GM21447 (cell line): ENCODE results near the gene CDADC1.

Experiments used
- ATAC-seq: cut with Tn5 transposase; IDR thresholded peaks from one replicate; pipeline ENCODE4 v1.9.1; 2021; ENCODE audit not compliant: unreplicated experiment

The CDADC1 gene

DNA sequence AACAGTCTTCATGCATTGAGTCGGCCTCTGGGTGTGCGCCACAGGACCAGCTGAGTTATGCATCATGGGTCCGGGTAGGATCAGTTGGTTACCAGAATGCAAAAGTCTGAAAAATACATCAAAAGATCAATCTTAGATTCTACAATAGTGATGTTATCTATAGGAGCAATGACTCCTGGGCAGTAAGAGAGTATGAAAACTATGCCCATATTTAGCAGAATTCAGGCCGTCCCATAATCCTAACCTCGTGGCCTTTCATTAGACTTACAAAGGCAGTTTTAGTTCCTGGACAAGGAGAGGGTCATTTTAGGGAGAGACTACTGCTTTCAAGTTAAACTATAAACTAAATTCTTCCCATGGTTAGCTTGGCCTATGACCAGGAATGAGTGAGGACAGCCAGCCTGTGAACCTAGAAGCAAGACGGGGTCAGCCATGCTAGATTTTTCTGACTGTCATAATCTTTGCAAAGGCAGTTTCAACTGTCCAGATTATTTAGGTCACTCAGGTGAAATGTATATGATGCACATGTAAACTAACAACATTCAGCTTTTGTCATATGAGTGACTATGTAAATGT lies 11.8 kb upstream of the CDADC1 start:
- no peak for ATAC-seq

GRCh38 chr13:49238621-49239020 lies 9.1 kb upstream of the CDADC1 start:
- ATAC-seq: no peak

GRCh38 chr13:49240017-49240416 lies 7.7 kb upstream of the CDADC1 start:
- ATAC-seq: no peak

GRCh38 chr13:49241296-49241695 lies 6.4 kb upstream of the CDADC1 start:
- ATAC-seq: no peak

DNA sequence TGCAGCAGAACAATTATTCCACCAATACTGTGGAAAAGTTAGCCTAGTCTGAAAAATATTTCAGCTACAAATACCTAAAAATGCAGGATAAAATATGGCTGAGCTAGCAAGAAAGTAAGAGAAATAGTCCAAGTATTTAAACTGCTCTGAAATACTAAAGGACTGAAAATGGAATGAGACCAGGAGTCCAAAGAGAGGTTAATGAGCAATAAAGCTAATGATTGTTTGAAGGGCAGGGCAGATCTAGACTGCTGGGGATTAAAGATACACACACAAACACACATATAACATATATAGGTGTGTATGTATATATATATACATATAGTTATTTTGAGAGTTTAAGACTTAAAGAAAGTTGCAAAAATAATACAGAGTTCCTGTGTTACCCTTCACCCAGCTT lies 2.6 kb upstream of the CDADC1 start:
- no peak for ATAC-seq

- ATAC-seq: peak; percentile 39
These were observed 679 bp upstream of the CDADC1 start for GRCh38 chr13:49246850-49247642.

GRCh38 chr13:49248622-49249002 lies 887 bp downstream of the CDADC1 start:
- ATAC-seq: no peak

GRCh38 chr13:49251326-49251725 lies 3.6 kb downstream of the CDADC1 start:
- ATAC-seq: no peak

DNA sequence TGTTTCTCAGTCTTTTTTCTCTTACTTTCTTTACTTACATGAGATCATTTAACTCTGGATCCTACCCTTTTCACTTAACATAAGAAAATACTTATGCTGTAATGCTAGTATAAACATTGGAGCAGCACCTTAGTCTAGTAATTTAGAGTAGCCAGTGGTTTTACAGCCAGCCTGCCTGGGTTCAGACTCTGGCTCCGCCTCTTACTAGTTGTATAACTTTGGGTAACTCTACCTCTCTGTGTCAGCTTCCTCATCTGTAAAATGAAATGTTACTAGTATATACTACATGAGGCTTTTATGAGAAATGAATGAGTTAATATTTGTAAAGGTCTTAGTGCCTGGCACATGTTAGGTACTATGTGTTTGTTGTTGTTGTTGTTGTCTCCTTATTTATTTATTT lies 5.6 kb downstream of the CDADC1 start:
- no peak for ATAC-seq

GRCh38 chr13:49254007-49254406 lies 6.3 kb downstream of the CDADC1 start:
- ATAC-seq: no peak

GRCh38 chr13:49256841-49257240 lies 9.1 kb downstream of the CDADC1 start:
- ATAC-seq: no peak

DNA sequence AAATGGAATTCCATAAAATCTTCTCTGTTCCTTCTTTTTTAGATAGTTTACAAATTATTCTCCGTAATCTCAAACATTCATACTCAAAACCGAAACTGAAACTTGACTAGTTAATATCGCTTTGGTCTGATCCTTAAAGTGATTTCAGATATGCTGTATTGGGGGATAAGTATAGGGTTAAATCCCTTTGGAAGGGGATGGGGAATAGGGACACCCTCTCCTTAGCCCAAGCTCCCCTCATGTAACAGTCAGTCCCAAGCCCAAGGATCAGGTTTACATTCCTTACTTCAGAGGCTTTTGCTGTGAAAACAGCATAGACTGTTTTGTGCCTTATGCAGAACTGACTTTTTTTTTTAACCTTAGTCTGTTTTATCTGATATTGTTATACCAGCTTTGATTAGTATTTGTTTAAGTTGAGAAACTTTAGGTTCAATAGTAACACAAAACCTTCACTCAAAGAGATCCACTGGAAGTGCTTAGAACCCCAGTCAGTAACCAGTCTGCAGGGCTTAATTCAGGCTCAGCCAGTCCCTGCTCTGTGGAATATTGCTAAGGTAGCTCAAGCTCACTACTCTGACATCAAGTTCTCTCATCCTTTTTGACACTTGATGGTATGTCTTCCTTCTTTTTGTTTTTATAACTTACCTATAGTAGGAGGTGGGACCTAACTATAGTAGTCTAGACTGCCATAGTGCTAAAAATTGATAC lies 10.5 kb downstream of the CDADC1 start:
- ATAC-seq: no peak

DNA sequence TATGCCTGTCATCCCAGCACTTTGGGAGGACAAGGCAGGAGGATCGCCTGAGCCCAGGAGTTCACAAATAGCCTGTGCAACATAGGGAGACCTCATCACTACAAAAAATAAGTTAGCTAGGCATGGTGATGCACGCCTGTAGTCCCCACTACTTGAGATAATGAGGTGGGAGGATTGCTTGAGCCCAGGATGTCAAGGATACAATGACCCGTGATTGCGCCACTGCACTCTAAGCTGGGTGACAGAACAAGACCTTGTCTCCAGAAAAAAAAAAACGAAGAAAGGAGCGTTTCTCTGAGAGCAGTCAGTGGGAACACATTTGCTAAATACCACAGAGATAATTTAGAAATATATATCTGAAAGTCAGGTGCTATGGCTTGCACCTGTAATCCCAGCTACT lies 11.9 kb downstream of the CDADC1 start:
- no peak for ATAC-seq

DNA sequence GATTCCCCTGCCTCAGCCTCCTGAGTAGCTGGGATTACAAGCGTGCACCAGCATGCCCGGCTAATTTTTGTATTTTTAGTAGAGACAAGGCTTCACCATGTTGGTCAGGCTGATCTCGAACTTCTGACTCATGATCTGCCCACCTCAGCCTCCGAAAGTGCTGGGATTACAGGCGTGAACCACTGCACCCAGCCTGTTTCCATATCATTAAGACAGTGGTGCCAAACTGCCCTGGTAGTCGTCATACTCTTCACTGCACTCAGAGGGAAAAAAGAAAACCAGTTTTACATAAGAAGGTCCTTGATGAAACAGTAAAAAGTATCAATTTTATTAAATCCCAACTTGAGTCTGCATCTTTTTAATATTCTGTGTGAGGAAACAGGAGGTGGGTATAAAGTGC lies 14.9 kb downstream of the CDADC1 start:
- no peak for ATAC-seq

- ATAC-seq: no peak
These were observed 18.1 kb downstream of the CDADC1 start for GRCh38 chr13:49265822-49266221.

DNA sequence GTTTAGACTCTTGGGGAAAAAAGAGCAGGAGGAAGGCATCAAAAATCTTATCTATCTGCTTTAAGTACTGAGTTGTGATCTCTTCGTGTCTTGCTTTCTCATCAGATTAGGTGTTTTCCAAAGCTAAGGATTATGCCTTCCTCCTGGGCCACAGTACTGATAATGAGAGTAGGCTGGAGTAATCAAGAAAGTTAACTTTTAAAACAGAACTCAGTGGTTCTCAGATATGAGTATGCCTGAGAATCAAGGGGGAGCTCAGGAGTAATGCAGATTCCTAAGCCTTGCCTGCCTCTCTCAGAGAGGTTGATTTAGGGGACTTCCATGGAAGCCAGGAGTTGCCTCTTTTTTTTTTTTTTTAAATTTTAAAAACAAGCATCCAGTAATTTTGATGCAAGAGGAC lies 23.5 kb downstream of the CDADC1 start:
- no peak for ATAC-seq

- ATAC-seq: no peak
These were observed 24.6 kb downstream of the CDADC1 start for GRCh38 chr13:49272296-49272695.

DNA sequence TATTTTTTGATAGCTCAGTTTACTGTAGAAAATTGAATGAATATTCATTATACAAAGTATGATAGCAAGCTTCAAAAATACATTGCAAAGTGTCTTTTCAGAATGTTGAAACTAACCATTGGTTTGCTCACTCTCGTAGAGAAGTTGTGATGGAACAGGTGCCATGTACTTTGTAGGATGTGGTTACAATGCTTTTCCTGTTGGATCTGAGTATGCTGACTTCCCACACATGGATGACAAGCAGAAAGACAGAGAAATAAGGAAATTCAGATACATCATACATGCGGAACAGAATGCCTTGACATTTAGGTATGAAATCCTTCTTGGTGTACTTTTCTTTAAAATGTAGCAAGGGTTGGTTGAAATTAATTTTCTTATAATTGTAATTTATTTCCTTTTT lies 30.5 kb downstream of the CDADC1 start:
- ATAC-seq: no peak

- no peak for ATAC-seq
These were observed 31.4 kb downstream of the CDADC1 start for GRCh38 chr13:49279112-49279511.

GRCh38 chr13:49279885-49280284 lies 32.2 kb downstream of the CDADC1 start:
- ATAC-seq: no peak

DNA sequence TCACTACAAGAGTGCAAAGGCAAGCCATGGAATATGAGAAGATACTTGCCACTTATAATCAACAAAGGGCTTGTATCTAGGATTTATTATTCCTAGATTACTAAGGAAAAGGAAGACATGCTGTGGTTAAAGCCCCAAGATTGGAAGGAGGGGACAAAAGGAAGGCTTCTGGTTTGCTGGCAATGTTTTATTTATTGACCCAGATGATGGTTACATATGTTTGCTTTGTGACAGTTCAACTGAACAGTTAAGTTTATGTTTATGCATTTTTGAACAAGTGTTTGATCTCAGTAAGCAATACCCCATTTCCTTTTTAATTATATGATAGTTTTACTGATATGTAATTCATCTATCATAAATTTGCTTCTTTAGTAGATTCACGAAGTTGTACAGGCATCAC lies 40.3 kb downstream of the CDADC1 start:
- ATAC-seq: no peak

DNA sequence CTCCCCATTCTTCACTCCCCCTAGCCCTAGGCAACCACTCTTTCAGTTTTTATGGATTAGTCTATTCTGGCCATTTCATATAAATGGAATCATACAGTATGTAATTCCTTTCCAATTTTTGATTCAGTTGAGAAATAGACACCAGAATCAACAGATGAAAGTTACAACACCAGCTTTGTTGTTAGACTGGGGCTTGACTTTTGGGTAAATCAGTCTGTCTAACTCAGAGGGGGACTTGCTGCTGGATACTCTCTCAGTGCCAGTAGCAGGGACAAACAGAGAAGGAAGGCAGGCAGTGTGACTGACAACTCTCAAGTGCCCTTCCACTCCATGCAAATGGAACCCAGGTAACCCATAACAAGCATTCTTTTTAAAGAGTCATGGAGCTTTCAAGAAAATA lies 40.7 kb downstream of the CDADC1 start:
- ATAC-seq: no peak
